GM12878 (cell line): ENCODE measurements around the gene ASTL. TPM values are rescaled to one million over a fixed set of nuclear protein-coding genes. Genes with fewer than 3 reads are reported as not detected.

ENCODE experiments used
- ATAC-seq: fragments of 200-7000 bp; cut with Tn5 transposase; 3 replicates; pipeline ENCODE4 v1.9.1; 2020; ENCODE audit warnings: mild to moderate bottlenecking, moderate library complexity
- BruUV-seq: library from RNA; stranded (reverse); fragments of 400-500 nt; replicated peaks from 2 replicates; lab custom pipeline; 2021; lab: Mats Ljungman, UMichigan
- CTCF ChIA-PET: fragments of 300-600 bp; sonication (Branson Sonifier 250); formaldehyde crosslinking; extraction: SDS; loops from one replicate; lab custom pipeline; 2021; ENCODE audit warnings: inconsistent platforms; lab: Yijun Ruan, JAX
- POLR2A ChIA-PET: fragments of 350-600 bp; formaldehyde crosslinking; extraction: SDS; loops from one replicate; lab custom pipeline; 2021; ENCODE audit warnings: inconsistent platforms; lab: Charles Lee
- RAD21 ChIA-PET: fragments of 300-600 bp; sonication (Branson Sonifier 250); formaldehyde crosslinking; loops from one replicate; lab custom pipeline; 2023; ENCODE audit warnings: antibody characterized with exemption; ENCODE audit not compliant: unreplicated experiment; lab: Charles Lee
- SMC1A ChIA-PET: fragments of 300-600 bp; sonication (Branson Sonifier 250); formaldehyde crosslinking; loops from one replicate; lab custom pipeline; 2023; ENCODE audit not compliant: unreplicated experiment, uncharacterized antibody; lab: Charles Lee
- DNase-seq: peaks from one replicate; pipeline ENCODE4 v3.0.0-alpha.2; 2011; ENCODE audit warnings: low read depth, low spot score
- FAIRE-seq: peaks from 3 replicates; lab custom pipeline; 2011; peaks lifted over from hg19 to GRCh38; lab: Jason Lieb, UNC
- H2AFZ ChIP-seq: 2 replicates; pipeline ENCODE4 v1.6.0; 2011; ENCODE audit warnings: low read depth, low read length, control low read depth; ENCODE audit not compliant: control insufficient read depth
- H3K27ac ChIP-seq: 2 replicates; pipeline ENCODE4 v1.5.1; 2011; ENCODE audit warnings: control low read depth; ENCODE audit not compliant: control insufficient read depth, insufficient read depth
- H3K27me3 ChIP-seq, 2 experiments: replicated peaks in 1 of 2; 2 replicates each; pipeline versions ENCODE4 v1.6.0 to v1.6.1; 2011; ENCODE audit warnings: low read length in 1 of 2; ENCODE audit not compliant: control insufficient read depth in 2 of 2, insufficient read depth in 2 of 2
- H3K36me3 ChIP-seq, 2 experiments: 2 replicates each; pipeline ENCODE4 v1.5.1; 2011; ENCODE audit warnings: low read length in 1 of 2; ENCODE audit not compliant: control insufficient read depth in 2 of 2, insufficient read depth in 2 of 2
- H3K4me1 ChIP-seq: 2 replicates; pipeline ENCODE4 v1.6.1; 2011; ENCODE audit warnings: mild to moderate bottlenecking, low read length, moderate library complexity, mixed read lengths; ENCODE audit not compliant: control insufficient read depth, insufficient read depth
- H3K4me2 ChIP-seq: 2 replicates; pipeline ENCODE4 v1.6.0; 2011; ENCODE audit warnings: control low read depth; ENCODE audit not compliant: control insufficient read depth, insufficient read depth
- H3K4me3 ChIP-seq: fragments of 200-600 bp; sonication (generic); 2 replicates; pipeline ENCODE4 v1.5.1; 2016
- H3K79me2 ChIP-seq: 2 replicates; pipeline ENCODE4 v1.6.0; 2011; ENCODE audit warnings: low read length; ENCODE audit not compliant: control insufficient read depth, insufficient read depth
- H3K9ac ChIP-seq: 2 replicates; pipeline ENCODE4 v1.8.0; 2011; ENCODE audit warnings: low read length, control low read depth, mixed read lengths; ENCODE audit not compliant: control insufficient read depth, insufficient read depth
- H3K9me3 ChIP-seq: replicated peaks from 3 replicates; pipeline ENCODE4 v1.5.1; 2011; ENCODE audit warnings: mild to moderate bottlenecking, low read length; ENCODE audit not compliant: control insufficient read depth, insufficient read depth
- H4K20me1 ChIP-seq: 2 replicates; pipeline ENCODE4 v1.6.0; 2011; ENCODE audit not compliant: control insufficient read depth, insufficient read depth
- BHLHE40 ChIP-seq, 2 experiments: fragments of 450-650 bp in 1 of 2; IDR thresholded peaks; 2 replicates each; pipeline ENCODE4 v1.6.1; 2011 to 2017; ENCODE audit warnings: low read depth in 2 of 2, borderline replicate concordance in 1 of 2, improper control_type of control experiment in 1 of 2, low read length in 1 of 2, mild to moderate bottlenecking in 1 of 2
- BMI1 ChIP-seq: fragments of 450-650 bp; IDR thresholded peaks from 2 replicates; pipeline ENCODE4 v1.6.1; 2016; ENCODE audit warnings: mild to moderate bottlenecking, moderate library complexity, borderline replicate concordance
- MEF2A ChIP-seq: IDR thresholded peaks from 2 replicates; pipeline ENCODE4 v1.6.1; 2011; ENCODE audit warnings: low read depth, mild to moderate bottlenecking, low read length, moderate library complexity; ENCODE audit not compliant: insufficient read depth
- TCF7 ChIP-seq: IDR thresholded peaks from 2 replicates; pipeline ENCODE4 v1.6.1; 2014; ENCODE audit warnings: antibody characterized with exemption, borderline replicate concordance
- WGBS: methylation state at CpG from one replicate; pipeline ENCODE4 v1.1.6; 2016; ENCODE audit warnings: low lambda C conversion rate; ENCODE audit not compliant: insufficient replicate concordance, insufficient coverage; ENCODE audit errors: missing lambda C conversion rate; 5-methylcytosine and 5-hydroxymethylcytosine counted together
- in situ Hi-C: fragments of 300-500 bp; cut with MboI; formaldehyde crosslinking; loops from 9 replicates; pipeline ENCODE4 v1.14.3; 2018; ENCODE audit warnings: mixed read lengths
- intact Hi-C: fragments of 100-400 bp; cut with micrococcal nuclease; formaldehyde crosslinking; loops from one replicate; pipeline ENCODE4 v1.14.2; 2022; ENCODE audit not compliant: unreplicated experiment
- polyA plus RNA-seq, 11 experiments: library from polyadenylated mRNA; depleted of rRNA in 4 of 11; unstranded in 6 of 11; stranded (reverse) in 5 of 11; fragments of >200 nt; fragmentation: Nextera tagmentation in 4 of 11; fragmentation: Illumina TruSeq in 1 of 11; extraction: Ambion mirVana in 4 of 11; extraction: Trizol in 1 of 11; gene quantifications; 1 replicate in 1 of 11; 2 replicates in 10 of 11; pipeline versions ENCODE4 v1.2.1 to v1.2.3, GENCODE V29; 2011 to 2016; ENCODE audit warnings: inconsistent platforms in 2 of 11, missing spikeins in 2 of 11, low read depth in 1 of 11
- total RNA-seq, 4 experiments: library from RNA; depleted of rRNA in 3 of 4; stranded (reverse); fragments of >200 nt in 3 of 4; fragmentation: Illumina TruSeq in 1 of 4; extraction: Trizol in 1 of 4; gene quantifications; 2 replicates each; pipeline versions ENCODE4 v1.2.1 to v1.2.3, GENCODE V29; 2013 to 2021
- TF ChIP-seq, protein P1 (sequence below): IDR thresholded peaks from 2 replicates; pipeline ENCODE4 v1.6.1; 2012; ENCODE audit warnings: improper control_type of control experiment, low read depth, low read length; ENCODE audit not compliant: insufficient replicate concordance
- TF ChIP-seq, protein P2 (sequence below): fragments of 450-650 bp; conservative IDR thresholded peaks from 2 replicates; pipeline ENCODE4 v1.6.1; 2017; ENCODE audit warnings: mild to moderate bottlenecking, moderate library complexity

ASTL gene
- total and polyA plus RNA-seq, 10 of the 15 experiments (the other 5 are each of a cell fraction or from before 2014, with no cell fraction given) = 0.18 to 1.0 (median 0.38) TPM; not detected in 4

DNA sequence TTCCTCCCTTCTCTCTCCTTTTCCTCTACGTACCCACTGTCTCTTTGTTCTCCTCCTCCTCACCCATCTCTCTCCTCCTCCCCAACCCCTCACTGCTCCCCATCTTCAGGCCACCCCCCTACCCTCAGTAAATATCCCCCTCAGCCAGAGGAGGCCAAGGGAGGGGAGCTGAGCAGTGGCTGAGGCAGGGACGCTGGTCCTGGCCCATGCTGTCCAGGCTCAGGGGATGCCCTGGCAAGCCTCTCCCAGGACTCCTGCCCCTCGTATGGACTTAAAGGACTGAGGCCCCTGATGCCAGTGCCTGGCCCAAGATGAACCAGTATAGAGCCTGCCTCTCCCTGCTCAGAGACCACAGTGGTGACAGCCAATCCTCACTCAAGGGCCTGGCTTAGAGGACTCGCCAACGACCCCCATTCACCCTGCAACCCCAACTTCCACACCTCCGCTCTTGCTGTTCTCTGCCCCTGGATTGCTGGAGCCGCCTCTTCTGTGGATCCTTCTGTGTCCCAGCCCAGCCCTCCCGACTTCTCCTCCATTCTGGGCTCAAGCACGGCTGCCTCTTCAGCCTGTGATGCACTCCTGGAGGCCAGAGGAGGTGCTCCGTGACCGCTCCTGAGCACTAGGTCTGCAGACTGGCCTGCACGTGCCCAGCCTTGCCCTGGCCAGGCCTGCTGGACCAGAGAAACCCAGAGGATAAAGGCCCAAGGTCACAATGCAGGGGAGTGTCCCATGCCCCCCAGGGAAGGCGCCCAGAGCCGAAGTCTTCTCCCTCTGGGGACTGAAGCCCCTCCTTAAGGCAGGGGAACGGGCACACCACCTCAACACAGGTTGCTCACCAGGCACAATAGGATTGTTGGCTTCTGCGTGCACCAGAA is 16.4 kb upstream of the ASTL start:
- POLR2A ChIA-PET = interaction anchor here (1.1 kb wide), 1 partner anchor 9 kb away, joined by 4 read pairs; no protein-coding TSS in a partner anchor
- DNase-seq (no peak), ATAC-seq (no peak), FAIRE-seq (no peak)
- Histone ChIP-seq H3K4me1 (peaks cover 40% of the 10 kb centered on the region), H3K36me3 (no peaks in the 10 kb centered on the region), H3K27ac (no peak overlapping the region), H2AFZ (no peak overlapping the region), H3K79me2 (no peaks in the 10 kb centered on the region), H3K27me3 (no peaks in the 10 kb centered on the region), H4K20me1 (no peaks in the 10 kb centered on the region), H3K9me3 (no peaks in the 10 kb centered on the region), H3K9ac (no peak overlapping the region), H3K4me3 (no peak overlapping the region), H3K4me2 (no peak overlapping the region)
- no peak for TF ChIP-seq MEF2A
- peak in 1 of 2 experiments; percentile 49; a peak in 1 of 4 replicates for TF ChIP-seq BHLHE40 (IDR thresholded peaks at IDR 0.05; ENCODE audit: borderline replicate concordance in 1 of 2, low read depth in 2 of 2, low read length in 1 of 2)
- in situ Hi-C loops = no loop called here
- BruUV-seq = no TSS peak
- intact Hi-C loops = no loop called here
- WGBS = 71% methylated on average over 15 of the region's 16 CpGs
- SMC1A ChIA-PET = interaction anchor here (1.0 to 6.6 kb wide), 3 partner anchors 9 to 20 kb away, joined by 3 to 139 read pairs (median 3); partner anchors contain the start of genes ASTL and DUSP2
- RAD21 ChIA-PET = interaction anchor here (6.3 kb wide), 1 partner anchor 11 kb away, joined by 182 read pairs; the partner anchor contains the start of genes ASTL and DUSP2
- CTCF ChIA-PET = interaction anchor here (2.3 to 2.7 kb wide), 2 partner anchors 16 to 20 kb away, joined by 12 to 13 read pairs; partner anchors contain the start of gene ASTL

DNA sequence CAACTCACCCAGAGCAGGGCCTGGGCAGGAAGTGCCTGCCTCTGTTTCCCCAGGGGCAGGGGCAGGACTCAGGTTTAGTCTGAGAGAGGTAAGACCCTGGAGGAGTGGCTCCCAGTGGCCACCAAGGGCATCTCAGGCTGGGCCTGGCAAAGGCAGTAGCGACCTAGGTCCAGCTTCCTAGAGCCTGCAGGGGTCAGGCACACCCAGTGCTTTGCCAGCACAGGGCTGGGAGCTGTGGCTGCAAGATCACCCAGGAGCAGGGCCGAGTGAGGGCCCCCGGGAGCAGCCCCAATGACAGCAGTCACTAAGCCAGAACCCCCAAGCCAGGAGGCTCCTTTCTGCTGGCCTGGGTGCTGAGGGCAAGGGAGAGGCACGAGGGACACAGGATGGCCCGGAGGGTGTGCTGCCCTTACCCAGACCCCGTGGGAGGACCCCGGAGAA is 15.7 kb upstream of the ASTL start:
- ChIA-PET POLR2A (no interaction called here), CTCF (interaction anchor here (2.7 kb wide), 1 partner anchor 21 kb away, joined by 13 read pairs; no protein-coding TSS in a partner anchor), RAD21 (interaction anchor here (0.8 kb wide), 1 partner anchor 20 kb away, joined by 3 read pairs; no protein-coding TSS in a partner anchor), SMC1A (no interaction called here)
- DNase-seq (no peak), FAIRE-seq (no peak), ATAC-seq (no peak)
- Histone ChIP-seq H2AFZ (no peak overlapping the region), H3K27ac (no peak overlapping the region), H3K9me3 (no peaks in the 10 kb centered on the region), H3K4me3 (no peak overlapping the region), H3K79me2 (no peaks in the 10 kb centered on the region), H3K9ac (no peak overlapping the region), H3K4me2 (no peak overlapping the region), H3K27me3 (no peaks in the 10 kb centered on the region), H3K36me3 (no peaks in the 10 kb centered on the region), H3K4me1 (peaks cover 36% of the 10 kb centered on the region), H4K20me1 (no peaks in the 10 kb centered on the region)
- intact Hi-C loops = no loop called here
- no TSS peak for BruUV-seq
- WGBS = 48% methylated on average over 7 of the region's 7 CpGs
- in situ Hi-C loops = no loop called here
- TF ChIP-seq BMI1 (no peak), TCF7 (no peak)
- TF ChIP-seq, protein P1, sequence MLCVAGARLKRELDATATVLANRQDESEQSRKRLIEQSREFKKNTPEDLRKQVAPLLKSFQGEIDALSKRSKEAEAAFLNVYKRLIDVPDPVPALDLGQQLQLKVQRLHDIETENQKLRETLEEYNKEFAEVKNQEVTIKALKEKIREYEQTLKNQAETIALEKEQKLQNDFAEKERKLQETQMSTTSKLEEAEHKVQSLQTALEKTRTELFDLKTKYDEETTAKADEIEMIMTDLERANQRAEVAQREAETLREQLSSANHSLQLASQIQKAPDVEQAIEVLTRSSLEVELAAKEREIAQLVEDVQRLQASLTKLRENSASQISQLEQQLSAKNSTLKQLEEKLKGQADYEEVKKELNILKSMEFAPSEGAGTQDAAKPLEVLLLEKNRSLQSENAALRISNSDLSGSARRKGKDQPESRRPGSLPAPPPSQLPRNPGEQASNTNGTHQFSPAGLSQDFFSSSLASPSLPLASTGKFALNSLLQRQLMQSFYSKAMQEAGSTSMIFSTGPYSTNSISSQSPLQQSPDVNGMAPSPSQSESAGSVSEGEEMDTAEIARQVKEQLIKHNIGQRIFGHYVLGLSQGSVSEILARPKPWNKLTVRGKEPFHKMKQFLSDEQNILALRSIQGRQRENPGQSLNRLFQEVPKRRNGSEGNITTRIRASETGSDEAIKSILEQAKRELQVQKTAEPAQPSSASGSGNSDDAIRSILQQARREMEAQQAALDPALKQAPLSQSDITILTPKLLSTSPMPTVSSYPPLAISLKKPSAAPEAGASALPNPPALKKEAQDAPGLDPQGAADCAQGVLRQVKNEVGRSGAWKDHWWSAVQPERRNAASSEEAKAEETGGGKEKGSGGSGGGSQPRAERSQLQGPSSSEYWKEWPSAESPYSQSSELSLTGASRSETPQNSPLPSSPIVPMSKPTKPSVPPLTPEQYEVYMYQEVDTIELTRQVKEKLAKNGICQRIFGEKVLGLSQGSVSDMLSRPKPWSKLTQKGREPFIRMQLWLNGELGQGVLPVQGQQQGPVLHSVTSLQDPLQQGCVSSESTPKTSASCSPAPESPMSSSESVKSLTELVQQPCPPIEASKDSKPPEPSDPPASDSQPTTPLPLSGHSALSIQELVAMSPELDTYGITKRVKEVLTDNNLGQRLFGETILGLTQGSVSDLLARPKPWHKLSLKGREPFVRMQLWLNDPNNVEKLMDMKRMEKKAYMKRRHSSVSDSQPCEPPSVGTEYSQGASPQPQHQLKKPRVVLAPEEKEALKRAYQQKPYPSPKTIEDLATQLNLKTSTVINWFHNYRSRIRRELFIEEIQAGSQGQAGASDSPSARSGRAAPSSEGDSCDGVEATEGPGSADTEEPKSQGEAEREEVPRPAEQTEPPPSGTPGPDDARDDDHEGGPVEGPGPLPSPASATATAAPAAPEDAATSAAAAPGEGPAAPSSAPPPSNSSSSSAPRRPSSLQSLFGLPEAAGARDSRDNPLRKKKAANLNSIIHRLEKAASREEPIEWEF = no peak
- TF ChIP-seq, protein P2, sequence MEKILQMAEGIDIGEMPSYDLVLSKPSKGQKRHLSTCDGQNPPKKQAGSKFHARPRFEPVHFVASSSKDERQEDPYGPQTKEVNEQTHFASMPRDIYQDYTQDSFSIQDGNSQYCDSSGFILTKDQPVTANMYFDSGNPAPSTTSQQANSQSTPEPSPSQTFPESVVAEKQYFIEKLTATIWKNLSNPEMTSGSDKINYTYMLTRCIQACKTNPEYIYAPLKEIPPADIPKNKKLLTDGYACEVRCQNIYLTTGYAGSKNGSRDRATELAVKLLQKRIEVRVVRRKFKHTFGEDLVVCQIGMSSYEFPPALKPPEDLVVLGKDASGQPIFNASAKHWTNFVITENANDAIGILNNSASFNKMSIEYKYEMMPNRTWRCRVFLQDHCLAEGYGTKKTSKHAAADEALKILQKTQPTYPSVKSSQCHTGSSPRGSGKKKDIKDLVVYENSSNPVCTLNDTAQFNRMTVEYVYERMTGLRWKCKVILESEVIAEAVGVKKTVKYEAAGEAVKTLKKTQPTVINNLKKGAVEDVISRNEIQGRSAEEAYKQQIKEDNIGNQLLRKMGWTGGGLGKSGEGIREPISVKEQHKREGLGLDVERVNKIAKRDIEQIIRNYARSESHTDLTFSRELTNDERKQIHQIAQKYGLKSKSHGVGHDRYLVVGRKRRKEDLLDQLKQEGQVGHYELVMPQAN = no peak
